ENCODE measurements around the gene XRCC4. TPM values are rescaled to one million over a fixed set of nuclear protein-coding genes. Genes with fewer than 3 reads are reported as not detected.

The XRCC4 gene
- total and polyA plus RNA-seq, 7 donors = 4.6 to 11.3 (median 7.6) TPM

GRCh38 chr5:83145241-83145640, 67.9 kb downstream of the XRCC4 start:
- Histone ChIP-seq H3K9me3 (no peaks in the 10 kb centered on the region), H3K4me3 (no peak overlapping the region), H3K27me3 (no peaks in the 10 kb centered on the region), H3K4me1 (peaks cover 0 to 6% (median 0%) of the 10 kb centered on the region in 4 donors), H3K36me3 (no peaks in the 10 kb centered on the region), H3K27ac (no peak overlapping the region)
- DNase-seq = no peak
- TF ChIP-seq POLR2AphosphoS5 (IDR thresholded peaks at IDR 0.05) (no peak), EP300 (IDR thresholded peaks at IDR 0.05) (no peak), CTCF (IDR thresholded peaks at IDR 0.05) (no peak), POLR2A (IDR thresholded peaks at IDR 0.05) (no peak)
- intact Hi-C loops (cut with DNase I) = no loop called here

- TF ChIP-seq EP300 (IDR thresholded peaks at IDR 0.05) (no peak), POLR2AphosphoS5 (IDR thresholded peaks at IDR 0.05) (no peak), CTCF (IDR thresholded peaks at IDR 0.05) (no peak), POLR2A (IDR thresholded peaks at IDR 0.05) (no peak)
- no peaks in the 10 kb centered on the region for H3K27me3 ChIP-seq
- no peaks in the 10 kb centered on the region for H3K36me3 ChIP-seq
- no peak overlapping the region for H3K4me3 ChIP-seq
- no peaks in the 10 kb centered on the region for H3K9me3 ChIP-seq
- intact Hi-C loops (cut with DNase I) = no loop called here
- peaks cover 0 to 6% (median 0%) of the 10 kb centered on the region in 4 donors for H3K4me1 ChIP-seq
- no peak for DNase-seq
- H3K27ac ChIP-seq = peak overlapping the region in 1 of 4 donors; percentile 6
Measured at GRCh38 chr5:83145882-83146331, 68.6 kb downstream of the XRCC4 start.

- no peaks in the 10 kb centered on the region for H3K36me3 ChIP-seq
- intact Hi-C loops (cut with DNase I) = no loop called here
- H3K4me1 ChIP-seq = peaks cover 0 to 6% (median 0%) of the 10 kb centered on the region in 4 donors
- no peak for DNase-seq
- no peaks in the 10 kb centered on the region for H3K9me3 ChIP-seq
- H3K27me3 ChIP-seq = no peaks in the 10 kb centered on the region
- no peak overlapping the region for H3K27ac ChIP-seq
- no peak overlapping the region for H3K4me3 ChIP-seq
- WGBS, 2 donors = 73 to 85% methylated on average over 4 of the region's 4 CpGs
- no peak for TF ChIP-seq EP300 (IDR thresholded peaks at IDR 0.05)
- TF ChIP-seq POLR2AphosphoS5 (IDR thresholded peaks at IDR 0.05) = no peak
- TF ChIP-seq POLR2A (IDR thresholded peaks at IDR 0.05) = no peak
- no peak for TF ChIP-seq CTCF (IDR thresholded peaks at IDR 0.05)
Measured at GRCh38 chr5:83146441-83146840, 69.1 kb downstream of the XRCC4 start.

DNA sequence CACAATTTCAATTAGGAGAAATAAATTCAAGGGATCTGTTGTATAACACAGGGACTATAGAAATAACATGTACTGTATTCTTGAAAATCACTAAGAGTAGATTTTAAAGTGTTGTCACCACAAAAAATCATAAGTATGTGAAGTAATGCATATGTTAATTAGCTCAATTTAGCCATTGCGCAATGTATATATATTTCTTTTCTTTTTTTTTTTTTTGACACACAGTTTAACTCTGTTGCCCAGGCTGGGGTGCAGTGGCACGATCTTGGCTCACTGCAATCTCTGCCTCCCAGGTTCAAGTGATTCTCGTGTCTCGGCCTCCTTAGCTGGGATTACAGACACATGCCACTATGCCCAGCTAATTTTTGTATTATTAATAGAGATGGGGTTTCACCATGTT, 70.2 kb downstream of the XRCC4 start:
- Histone ChIP-seq H3K4me3 (no peak overlapping the region), H3K4me1 (peaks cover 0 to 6% (median 0%) of the 10 kb centered on the region in 4 donors), H3K27me3 (no peaks in the 10 kb centered on the region), H3K9me3 (no peaks in the 10 kb centered on the region), H3K27ac (no peak overlapping the region), H3K36me3 (no peaks in the 10 kb centered on the region)
- TF ChIP-seq POLR2AphosphoS5 (IDR thresholded peaks at IDR 0.05) (no peak), EP300 (IDR thresholded peaks at IDR 0.05) (no peak), POLR2A (IDR thresholded peaks at IDR 0.05) (no peak), CTCF (IDR thresholded peaks at IDR 0.05) (no peak)
- intact Hi-C loops (cut with DNase I) = no loop called here
- WGBS, 2 donors = 94 to 97% methylated on average over 4 of the region's 4 CpGs
- DNase-seq = no peak

GRCh38 chr5:83148370-83148769, 71.0 kb downstream of the XRCC4 start:
- Histone ChIP-seq H3K27ac (no peak overlapping the region), H3K4me3 (no peak overlapping the region), H3K4me1 (peaks cover 0 to 6% (median 0%) of the 10 kb centered on the region in 4 donors), H3K9me3 (no peaks in the 10 kb centered on the region), H3K27me3 (no peaks in the 10 kb centered on the region), H3K36me3 (no peaks in the 10 kb centered on the region)
- TF ChIP-seq POLR2A (IDR thresholded peaks at IDR 0.05) (no peak), POLR2AphosphoS5 (IDR thresholded peaks at IDR 0.05) (no peak), CTCF (IDR thresholded peaks at IDR 0.05) (no peak), EP300 (IDR thresholded peaks at IDR 0.05) (no peak)
- WGBS, 2 donors = 94 to 96% methylated on average over 3 of the region's 3 CpGs
- intact Hi-C loops (cut with DNase I) = no loop called here
- no peak for DNase-seq

Data from sigmoid colon (tissue), 7 donors.